Activated CD8-positive, alpha-beta memory T cell treated with anti-CD3 and anti-CD28 coated beads, Interleukin-2, amount 50 U/mL, for 1 hour (primary cell): ENCODE data around the gene OSBP2.

ENCODE experiments used
- DNase-seq: peaks from one replicate; pipeline ENCODE4 v3.0.0-alpha.2; 2020; ENCODE audit errors: extremely low read depth

OSBP2 gene

DNA sequence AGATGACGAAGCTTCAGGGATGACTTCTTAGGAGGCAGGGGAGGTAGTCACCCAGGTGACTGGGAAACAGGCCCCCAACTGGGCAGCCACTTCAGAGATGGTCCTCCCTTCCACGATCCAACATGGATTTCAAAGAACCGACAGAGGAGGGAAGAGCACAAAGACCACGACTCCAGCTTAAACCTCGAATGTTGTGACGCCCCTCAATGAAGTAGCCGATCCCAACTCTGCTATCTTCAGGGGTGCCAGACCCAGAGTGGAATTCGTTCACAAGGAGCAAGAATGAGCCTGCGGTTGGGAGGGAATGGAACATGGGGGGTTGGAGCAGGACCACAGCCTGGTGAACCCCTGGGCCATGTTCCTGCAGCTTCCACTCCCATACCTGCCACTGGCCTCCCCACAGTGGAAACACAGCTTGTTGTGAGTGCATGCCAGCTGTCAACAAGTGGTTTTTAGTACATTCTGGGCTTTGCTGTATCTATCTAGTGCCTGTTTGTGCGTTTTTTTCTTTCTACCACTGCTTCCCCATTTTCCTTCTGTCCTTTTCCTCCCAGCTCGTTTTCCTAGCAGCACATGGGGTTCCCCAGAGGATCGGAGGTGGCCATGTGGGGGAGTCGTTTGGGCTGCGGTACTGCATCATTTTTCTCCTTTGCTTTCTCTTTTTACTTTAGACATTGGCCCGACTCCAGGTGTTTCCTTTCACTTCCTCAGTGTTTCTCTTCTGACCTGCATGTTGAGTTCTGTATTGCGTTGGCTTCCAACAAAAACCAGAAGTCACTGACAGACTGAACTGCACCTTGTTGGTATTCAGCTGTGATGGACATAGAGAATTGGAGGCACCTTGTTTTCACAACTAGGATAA lies 208.1 kb downstream of the OSBP2 start:
- DNase-seq: no peak

GRCh38 chr22:30903876-30904460 lies 209.3 kb downstream of the OSBP2 start:
- no peak for DNase-seq

- no peak for DNase-seq
Observed at GRCh38 chr22:30905696-30906341, 211.1 kb downstream of the OSBP2 start.

GRCh38 chr22:30906411-30906810 lies 211.7 kb downstream of the OSBP2 start:
- no peak for DNase-seq

DNA sequence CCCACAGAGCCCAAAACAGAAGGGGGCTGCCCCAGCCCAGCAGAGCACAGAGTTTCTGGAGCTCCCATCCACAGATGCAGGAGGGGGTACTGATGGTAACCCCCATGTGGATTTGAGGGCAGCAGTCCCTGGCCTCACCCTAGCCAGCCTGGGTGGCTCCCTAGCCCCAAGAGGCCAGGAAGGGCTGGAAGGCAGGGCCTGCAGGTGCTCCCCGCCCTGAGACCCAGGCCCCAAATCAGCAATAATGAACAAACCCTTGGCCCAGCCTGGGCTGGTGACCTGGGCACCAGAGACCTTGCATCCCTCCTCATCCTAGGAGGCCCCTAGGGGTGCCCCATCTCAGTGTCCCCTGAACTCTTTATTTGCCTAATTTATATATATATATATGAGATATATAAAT lies 212.3 kb downstream of the OSBP2 start:
- DNase-seq: no peak

- no peak for DNase-seq
Observed at GRCh38 chr22:30908051-30908461, 213.4 kb downstream of the OSBP2 start.

GRCh38 chr22:30909306-30909705 lies 214.6 kb downstream of the OSBP2 start:
- DNase-seq: no peak

GRCh38 chr22:30910358-30910757 lies 215.7 kb downstream of the OSBP2 start:
- no peak for DNase-seq

- DNase-seq: no peak
Observed at GRCh38 chr22:30918761-30919160, 224.1 kb downstream of the OSBP2 start.

DNA sequence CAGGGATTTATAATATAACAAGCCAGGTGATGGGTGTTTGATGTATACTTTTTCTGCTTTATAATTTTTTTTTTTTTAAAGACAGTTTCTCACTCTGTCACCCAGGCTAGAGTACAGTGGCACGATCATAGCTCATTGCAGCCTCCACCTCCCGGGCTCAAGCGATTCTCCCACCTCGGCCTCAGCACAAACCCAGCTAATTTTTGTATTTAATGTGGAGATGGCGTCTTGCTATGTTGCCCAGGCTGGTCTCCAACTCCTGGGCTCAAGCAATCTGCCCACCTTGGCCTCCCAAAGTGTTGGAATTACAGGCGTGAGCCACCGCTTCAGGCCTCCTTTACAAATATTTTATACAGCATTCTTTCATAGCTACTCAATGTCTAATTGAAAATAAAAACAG lies 225.3 kb downstream of the OSBP2 start:
- no peak for DNase-seq

- DNase-seq: peak; percentile 59
Observed at GRCh38 chr22:30920407-30920806, 225.7 kb downstream of the OSBP2 start.

DNA sequence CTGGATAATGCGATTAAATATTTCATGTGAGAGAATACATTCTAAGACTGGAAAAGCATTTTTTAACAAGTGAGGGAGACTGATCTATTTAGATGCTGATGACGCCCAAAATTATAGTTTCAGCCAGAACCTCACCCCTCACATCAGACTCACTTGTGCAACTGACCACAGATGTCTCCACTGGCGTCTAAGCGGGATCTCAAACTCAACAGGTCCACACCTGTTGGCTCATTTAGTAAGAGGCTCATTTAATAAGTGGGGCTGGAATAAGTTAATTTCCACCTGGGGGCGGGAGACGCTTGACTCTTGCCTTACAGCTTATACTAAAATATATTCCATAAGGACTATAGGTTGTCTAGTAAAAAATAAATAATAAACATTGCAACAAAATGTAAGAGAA lies 226.4 kb downstream of the OSBP2 start:
- DNase-seq: no peak

DNA sequence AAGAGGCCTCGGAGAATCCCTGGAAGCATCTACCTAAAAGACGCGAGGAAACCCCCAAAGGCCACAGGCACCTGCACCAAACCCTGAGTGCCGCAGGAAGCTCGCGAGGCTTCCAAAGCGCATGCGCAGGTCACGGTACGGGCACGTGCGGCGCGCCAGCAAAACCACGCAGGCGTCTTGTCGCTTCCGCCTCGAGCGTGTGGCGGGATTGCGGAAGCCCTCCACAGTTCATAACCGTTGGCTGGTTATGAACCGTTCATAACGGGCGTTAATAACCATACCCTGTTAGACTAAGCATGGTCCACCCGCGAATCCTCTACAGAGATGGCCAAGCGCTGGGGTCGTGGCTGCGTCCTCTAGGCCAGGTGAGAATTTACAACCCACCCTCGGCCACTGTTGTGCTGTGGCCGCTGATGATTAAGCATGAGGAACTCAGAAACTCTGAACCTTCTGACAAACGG lies 227.5 kb downstream of the OSBP2 start:
- peak; percentile 57 for DNase-seq

GRCh38 chr22:30923168-30923900 lies 228.7 kb downstream of the OSBP2 start:
- DNase-seq: no peak

DNA sequence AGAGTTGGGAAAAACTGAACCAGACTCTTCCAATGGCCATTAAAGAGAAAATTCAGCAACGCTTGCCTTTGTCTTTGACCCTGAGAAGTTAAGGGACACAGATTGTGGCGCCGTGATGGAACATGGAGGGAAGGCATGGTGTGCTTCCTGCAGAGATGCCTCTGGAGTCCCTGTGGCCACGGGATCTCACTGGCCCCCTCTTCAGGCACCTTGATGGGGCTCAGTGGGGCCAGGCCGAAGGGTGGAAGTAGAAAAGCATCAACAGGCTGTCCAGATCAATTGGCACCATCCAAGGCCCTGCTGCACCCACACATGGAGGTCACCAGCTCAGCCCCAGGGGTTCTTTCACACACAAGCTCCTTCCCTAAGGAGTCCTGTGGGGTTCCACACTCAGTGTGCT lies 231.0 kb downstream of the OSBP2 start:
- DNase-seq: no peak

GRCh38 chr22:30926706-30927105 lies 232.0 kb downstream of the OSBP2 start:
- DNase-seq: no peak

GRCh38 chr22:30927806-30928205 lies 233.1 kb downstream of the OSBP2 start:
- no peak for DNase-seq

DNA sequence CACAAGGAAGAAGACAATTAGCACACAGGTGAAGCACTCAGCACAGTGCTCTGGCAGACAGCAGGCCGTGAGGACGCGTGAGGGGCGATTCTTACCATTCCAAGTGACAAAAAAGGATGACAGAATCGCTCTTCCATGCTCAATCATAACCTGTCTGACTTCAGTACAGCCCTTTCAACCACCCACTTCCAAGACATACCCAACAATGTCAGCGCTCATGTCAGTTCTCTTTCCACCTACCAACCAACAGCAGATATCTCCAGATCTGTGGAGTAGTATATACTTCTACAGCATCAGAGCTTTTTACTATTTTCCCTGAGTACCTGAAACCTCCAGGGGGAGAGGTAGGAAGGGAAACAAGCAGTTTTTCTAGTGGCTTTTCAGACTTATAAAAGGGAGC lies 233.7 kb downstream of the OSBP2 start:
- no peak for DNase-seq

DNA sequence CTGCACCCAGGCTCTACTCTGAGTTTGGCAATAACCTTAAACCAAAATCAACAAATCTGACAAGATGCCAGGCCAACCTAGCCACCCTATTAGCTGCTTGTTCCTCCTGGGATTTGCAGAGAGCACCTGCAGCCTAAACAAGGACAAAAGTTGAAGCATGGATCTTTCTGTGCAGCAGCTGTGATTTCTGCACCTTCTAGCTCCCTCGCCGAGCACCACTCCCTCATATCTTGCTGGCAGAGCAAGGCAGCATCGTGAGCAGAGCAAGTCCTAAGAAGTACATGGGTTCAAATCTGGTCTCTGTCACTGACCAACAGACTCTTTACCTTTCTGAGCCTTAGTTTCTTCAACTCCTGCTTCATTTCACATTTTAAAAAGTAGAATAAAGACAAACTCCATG lies 235.6 kb downstream of the OSBP2 start:
- DNase-seq: no peak

DNA sequence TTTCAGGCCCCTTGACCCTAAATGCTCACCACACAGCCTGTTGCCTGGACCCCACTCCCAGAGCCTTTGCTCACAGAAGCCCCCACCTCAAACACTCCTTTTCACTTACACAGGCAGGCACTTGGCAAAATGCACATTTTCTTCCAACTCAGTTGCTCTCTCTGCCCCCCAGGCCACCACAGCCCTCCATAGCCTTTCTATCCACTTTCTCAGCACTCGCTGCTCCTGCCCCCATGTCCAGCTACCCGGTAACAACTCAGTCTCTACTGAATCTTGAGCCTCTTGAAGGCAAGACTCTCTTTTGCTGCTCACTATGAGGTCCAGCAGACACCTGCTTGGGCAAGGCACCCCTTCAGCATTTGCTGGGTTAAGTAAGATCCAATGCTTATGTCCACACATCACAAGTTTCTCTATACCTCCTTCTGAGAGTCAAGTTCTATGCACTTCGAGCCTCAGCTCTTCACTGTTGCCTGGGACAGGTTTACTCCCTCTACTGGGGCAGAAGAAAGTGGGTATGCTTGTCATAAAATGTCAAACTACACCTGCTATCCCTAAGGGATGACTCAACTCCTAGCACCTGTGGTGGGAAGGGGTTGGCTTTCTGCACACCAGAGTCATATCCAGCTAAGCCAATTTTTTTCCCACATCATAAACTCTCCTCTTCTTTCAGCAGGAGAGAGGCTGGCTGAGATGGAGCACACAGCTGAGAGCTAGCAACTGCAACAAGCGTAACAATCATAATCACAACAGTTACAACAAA lies 237.0 kb downstream of the OSBP2 start:
- no peak for DNase-seq

GRCh38 chr22:30932661-30933060 lies 238.0 kb downstream of the OSBP2 start:
- no peak for DNase-seq
